Epithelial cell of prostate (primary cell): Measurements from ENCODE around the gene PRKCA.

Experiments used
- DNase-seq: peaks from one replicate; pipeline ENCODE4 v3.0.0-alpha.2; 2011; ENCODE audit warnings: low read depth, low spot score
- H3K27ac ChIP-seq: fragments of 450-650 bp; 2 replicates; pipeline ENCODE4 v1.5.1; 2017; ENCODE audit warnings: mild to moderate bottlenecking

PRKCA gene

GRCh38 chr17:66429680-66430079 is 127.3 kb downstream of the PRKCA start:
- H3K27ac ChIP-seq = no peak overlapping the region
- DNase-seq = no peak

GRCh38 chr17:66430846-66431795 is 128.7 kb downstream of the PRKCA start:
- no peak for DNase-seq

GRCh38 chr17:66431910-66432309 is 129.5 kb downstream of the PRKCA start:
- DNase-seq = peak; percentile 41

More at GRCh38 chr17:66430846-66431795, 128.7 kb downstream of the PRKCA start:
- H3K27ac ChIP-seq = no peak overlapping the region

GRCh38 chr17:66432411-66432957 is 130.1 kb downstream of the PRKCA start:
- H3K27ac ChIP-seq = no peak overlapping the region
- DNase-seq = no peak

More at GRCh38 chr17:66431910-66432309, 129.5 kb downstream of the PRKCA start:
- no peak overlapping the region for H3K27ac ChIP-seq

DNA sequence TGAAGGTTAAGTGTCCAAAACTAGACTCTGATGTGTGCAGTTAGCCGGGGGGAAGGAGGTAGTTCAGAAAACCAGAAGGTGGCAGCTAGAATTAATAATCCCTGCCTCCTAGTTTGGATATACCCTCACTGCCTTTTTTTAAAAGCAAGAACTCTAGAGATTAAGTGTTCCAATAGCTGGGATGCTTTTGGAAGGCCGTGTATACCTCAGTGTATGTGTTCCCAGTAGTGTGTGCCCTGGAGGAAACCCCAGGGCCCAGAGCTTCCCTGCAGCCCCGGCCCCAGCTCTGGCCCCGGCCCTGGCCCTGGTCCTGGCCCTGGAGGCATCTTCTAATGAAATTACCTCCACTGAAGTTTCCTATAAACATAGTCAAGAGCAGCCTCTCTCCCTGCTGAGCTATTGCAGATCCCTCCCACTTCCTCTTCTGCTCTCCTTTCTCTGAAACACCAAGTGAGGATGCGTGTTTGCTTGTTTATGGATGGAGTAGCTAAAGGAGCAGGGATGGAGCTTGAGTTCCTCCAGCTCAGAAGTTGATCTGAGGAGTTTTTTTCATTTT is 130.7 kb downstream of the PRKCA start:
- H3K27ac ChIP-seq = no peak overlapping the region
- no peak for DNase-seq

DNA sequence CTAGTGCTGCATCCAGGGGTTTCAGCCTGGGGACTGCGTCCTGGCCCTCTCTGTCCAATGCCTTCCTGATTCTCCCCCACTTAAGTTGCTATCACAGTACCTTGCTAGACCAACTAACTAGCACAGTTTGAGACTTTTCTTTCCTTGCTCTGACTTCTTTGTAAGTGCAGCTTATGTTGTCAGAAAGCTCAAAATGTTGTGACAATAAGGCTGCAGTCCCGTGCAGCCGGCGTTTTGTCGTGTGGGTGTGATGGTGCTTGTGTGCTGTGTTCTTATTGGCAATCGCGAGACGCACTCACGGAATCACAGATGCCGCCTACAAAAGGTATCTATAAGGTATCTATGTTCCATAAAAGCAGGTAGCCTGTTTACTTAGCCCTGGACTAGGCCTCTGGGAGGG is 132.8 kb downstream of the PRKCA start:
- DNase-seq = no peak

GRCh38 chr17:66436631-66437030 is 134.2 kb downstream of the PRKCA start:
- no peak for DNase-seq
- H3K27ac ChIP-seq = no peak overlapping the region

More for the DNA sequence above, 132.8 kb downstream of the PRKCA start:
- H3K27ac ChIP-seq = no peak overlapping the region

DNA sequence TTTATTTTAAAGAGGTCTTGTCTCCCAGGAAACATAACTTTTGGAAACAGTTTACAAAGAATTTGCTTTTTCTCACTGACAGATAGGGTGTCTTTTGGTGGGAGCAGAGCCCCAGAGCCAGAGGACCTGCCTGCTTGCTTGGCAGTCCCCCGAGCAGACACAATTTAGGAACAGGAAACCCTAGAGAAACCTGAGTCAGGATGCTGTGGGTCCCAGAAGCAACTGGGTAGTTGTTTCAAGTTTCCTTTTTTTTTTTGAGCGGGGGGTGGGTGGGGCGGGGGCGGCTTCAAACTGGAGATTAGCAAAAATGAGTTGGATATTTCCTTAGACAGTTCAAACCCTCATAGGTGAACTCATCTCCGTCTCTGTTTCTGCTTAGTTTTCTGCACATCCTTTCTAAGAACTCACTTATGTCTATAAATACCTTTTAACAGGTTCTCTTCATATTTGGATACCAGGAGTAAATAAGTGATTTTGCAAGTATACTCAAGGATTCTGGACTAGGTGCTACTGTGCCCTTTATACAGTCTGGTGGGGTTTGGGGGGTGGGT is 135.1 kb downstream of the PRKCA start:
- H3K27ac ChIP-seq = no peak overlapping the region
- DNase-seq = no peak

DNA sequence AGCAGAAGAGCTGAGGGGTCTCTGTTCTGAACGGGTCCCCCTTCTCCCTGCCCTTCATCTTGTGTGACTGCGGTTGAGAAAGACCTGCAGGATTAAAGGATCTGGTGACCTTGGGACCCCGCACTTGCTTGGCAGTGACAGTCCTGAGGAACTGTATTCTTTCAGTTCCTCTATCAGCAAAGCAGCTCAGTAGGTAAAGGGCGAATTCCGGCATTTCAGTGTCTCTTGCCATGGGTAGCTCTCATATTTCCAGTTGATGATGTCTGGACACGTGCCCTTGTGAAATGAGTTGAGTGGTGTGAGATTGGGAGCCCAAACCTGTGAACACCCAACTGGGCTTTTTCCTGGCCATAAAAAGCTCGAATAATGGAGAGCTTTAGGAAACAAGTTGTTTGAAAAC is 135.7 kb downstream of the PRKCA start:
- H3K27ac ChIP-seq = no peak overlapping the region

GRCh38 chr17:66441101-66441661 is 138.8 kb downstream of the PRKCA start:
- no peak overlapping the region for H3K27ac ChIP-seq
- no peak for DNase-seq

More for the DNA sequence above, 135.7 kb downstream of the PRKCA start:
- DNase-seq = no peak

DNA sequence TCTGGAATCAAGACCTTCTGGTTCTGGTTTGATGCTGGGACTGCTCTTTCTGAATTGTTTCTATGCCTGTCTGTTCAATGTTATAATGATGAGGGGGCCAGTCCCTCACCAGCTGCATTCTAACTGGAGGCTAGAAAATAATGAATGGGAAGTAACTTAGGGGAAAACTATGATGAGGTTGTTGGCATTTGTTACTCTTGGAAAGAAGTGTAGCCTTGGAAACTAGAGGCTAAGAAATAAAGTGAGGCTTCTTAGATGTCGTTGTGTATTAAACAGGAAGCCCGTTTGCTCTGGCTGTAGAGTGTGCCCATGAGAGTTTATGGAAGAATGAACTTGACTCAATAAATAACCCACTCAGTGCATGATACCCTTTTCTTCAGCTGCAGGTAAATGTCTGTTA is 140.8 kb downstream of the PRKCA start:
- no peak for DNase-seq
- no peak overlapping the region for H3K27ac ChIP-seq

GRCh38 chr17:66443606-66444005 is 141.2 kb downstream of the PRKCA start:
- DNase-seq = no peak

DNA sequence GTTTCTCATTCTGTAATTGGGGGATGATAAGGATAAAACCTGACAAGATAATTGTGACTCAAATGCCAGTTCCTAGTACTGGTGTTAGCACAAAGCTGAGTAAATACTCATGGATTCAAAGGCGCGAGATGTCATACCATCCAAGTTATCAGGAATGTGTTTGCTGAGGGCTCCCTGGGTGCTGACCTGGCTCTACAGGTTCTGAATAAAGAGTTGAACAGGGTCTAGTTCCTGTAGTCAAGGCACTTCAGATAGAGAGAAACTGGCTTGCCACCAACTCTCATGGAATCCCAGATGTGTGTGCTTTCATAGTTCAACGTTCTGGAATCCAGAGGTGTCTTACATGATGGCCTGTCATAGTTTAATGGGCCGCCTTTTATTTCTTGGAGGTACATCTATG is 141.6 kb downstream of the PRKCA start:
- no peak overlapping the region for H3K27ac ChIP-seq
- DNase-seq = no peak

More at GRCh38 chr17:66443606-66444005, 141.2 kb downstream of the PRKCA start:
- no peak overlapping the region for H3K27ac ChIP-seq

GRCh38 chr17:66445229-66445628 is 142.8 kb downstream of the PRKCA start:
- DNase-seq = no peak
- H3K27ac ChIP-seq = no peak overlapping the region

- no peak overlapping the region for H3K27ac ChIP-seq
- DNase-seq = no peak
Measured at GRCh38 chr17:66446419-66446818, 144.0 kb downstream of the PRKCA start.

DNA sequence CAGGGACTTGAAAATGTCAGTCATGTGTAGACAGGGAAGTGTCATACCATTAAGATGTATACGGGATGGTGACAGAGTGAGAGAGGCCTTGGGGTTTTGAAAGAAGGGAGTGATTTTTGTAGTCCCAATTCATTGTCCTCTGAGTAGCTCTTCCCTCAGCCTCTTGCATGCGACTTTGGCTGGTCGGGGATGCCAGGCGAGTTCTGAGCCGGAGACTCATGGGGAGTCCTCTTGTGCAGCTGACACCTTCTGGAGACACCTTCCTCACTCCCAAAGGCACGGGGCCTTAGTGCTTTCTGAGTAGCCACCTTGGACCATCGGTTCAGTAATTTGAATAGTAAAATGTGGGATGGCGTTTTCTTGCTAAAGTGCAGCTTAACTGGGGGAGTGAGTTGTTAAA is 144.7 kb downstream of the PRKCA start:
- DNase-seq = no peak
- H3K27ac ChIP-seq = no peak overlapping the region

DNA sequence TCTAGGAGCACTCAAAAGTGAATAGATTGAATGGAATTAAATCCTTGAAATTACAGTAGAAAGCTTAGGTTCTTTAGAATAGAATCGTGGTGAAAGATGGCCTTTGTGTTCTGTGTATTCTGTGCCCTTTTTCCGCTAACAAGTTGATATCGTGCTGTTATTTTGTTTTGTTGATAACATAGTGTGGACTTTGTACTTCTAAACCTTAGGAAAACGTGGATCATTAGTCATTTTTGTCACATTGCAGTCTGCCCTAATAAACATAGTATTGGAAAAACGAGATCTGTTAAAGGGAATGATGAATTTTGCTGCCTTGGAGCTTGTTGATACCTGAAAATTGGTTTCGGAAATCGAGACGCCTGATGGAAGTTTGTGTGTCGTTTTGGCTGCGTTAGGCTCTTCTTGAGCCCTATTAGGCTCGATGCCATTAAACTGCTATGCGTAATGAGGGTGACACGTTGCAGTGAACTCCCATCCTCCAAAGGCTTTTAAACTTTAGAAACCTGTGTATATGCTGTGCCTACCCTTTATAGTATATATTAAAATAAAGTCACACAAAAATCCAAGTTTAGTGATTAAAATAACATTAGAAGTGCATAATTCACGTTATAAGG is 145.7 kb downstream of the PRKCA start:
- no peak for DNase-seq
- H3K27ac ChIP-seq = no peak overlapping the region

DNA sequence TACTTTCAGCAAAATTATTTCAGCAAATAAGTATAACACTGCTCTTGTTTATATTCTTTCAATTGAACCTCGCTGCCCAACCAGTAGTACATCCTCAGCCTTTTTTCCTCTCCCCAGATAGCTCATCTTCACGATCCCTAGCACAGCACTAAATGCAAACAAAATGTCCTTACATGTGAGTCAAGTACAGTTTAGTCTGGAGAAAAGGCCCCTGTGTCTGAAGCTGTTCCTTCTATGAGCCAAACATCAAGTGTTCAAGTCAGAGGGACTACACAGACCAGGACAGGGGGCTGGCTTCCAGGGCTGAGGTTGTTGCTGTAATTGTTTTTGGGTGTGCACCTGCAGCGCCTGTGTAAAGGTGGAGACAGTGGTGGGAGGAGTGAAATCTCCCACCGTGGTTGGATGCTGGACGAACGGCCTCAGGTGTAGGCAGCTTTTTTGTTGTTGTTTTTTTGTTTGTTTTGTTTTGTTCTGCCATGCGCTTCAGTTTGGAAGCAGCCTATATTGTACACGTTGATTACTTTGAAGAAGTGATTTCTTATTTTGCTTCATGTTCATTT is 147.1 kb downstream of the PRKCA start:
- no peak for DNase-seq
- H3K27ac ChIP-seq = no peak overlapping the region

DNA sequence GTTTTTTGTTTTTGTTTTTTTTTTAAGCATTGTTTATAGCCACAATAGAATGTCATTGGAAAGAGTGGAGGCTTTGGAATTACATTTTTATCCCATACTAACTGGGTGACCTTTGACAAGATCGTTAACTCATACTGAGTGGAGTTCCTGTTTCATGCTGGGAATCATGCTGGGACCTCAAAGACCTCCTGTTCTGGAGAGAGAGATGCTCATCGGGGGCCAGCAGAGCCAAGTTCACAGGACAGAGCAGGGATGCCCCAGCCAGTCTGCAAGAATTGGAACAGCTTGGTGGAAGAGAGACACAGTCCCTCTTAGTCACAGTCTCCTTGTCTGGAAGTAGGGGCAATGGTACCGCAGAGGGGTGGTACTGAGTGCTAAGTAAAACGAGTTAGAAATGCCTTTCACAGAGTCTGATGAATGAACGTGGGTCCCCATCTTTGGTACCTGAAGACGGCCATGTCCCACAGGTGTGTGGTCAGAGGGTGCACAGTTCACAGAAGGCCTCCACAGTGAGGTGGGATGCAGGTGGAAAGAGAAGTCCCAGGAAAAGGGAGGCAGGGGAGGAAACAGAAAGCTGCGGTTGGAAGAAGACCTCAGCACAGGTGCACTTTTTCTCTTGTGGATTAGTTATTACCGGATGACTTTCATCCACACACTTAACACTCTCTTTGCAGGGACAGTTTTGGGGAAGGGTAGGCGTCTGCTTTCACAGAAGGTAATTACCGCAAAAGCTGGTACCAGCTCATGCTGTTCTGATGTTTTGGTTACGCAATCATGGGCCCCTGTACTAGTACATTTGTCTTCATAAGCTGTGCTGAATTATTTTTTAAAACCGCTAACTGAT is 147.8 kb downstream of the PRKCA start:
- no peak overlapping the region for H3K27ac ChIP-seq
- no peak for DNase-seq
